ENCODE results near the gene ZNF276. TPM values are rescaled to one million over a fixed set of nuclear protein-coding genes. Genes with fewer than 3 reads are reported as not detected.
"Not testable (repeated sequence)": the region's sequence is repeated elsewhere in the genome, so short reads cannot be mapped to it uniquely, and the experiment has no call there.

The ZNF276 gene
- total RNA-seq, 8 experiments from 2014 or later, result 10.5 to 61.0 (median 16.0) TPM

GRCh38 chr16:89691231-89691985, 29.9 kb upstream of the ZNF276 start:
- 76 to 100% (median 100%) methylated on average over 1 to 3 of the region's 21 CpGs; no CpG with 5 or more reads in 7 of the 10 experiments for WGBS, 10 experiments
- no peak overlapping the region for H3K27ac ChIP-seq

GRCh38 chr16:89691986-89692569, 29.3 kb upstream of the ZNF276 start:
- no peak overlapping the region for H3K27ac ChIP-seq
- in situ Hi-C loops (cut with MboI; ENCODE audit: low pct_unique_long_range_greater_than_20kb in 2 of 9, low sequenced_read_pairs in 9 of 9, unreplicated experiment in 9 of 9), result no loop called here
- H3K4me1 ChIP-seq (replicated peaks in 1 of 2), result peaks cover 5 to 6% of the 10 kb centered on the region in 2 donors
- WGBS, 10 experiments, result 76 to 100% (median 98%) methylated on average over 2 to 11 of the region's 13 CpGs; no CpG with 5 or more reads in 4 of the 10 experiments
- ATAC-seq (replicated peaks in 6 of 8), result no peak
- H3K4me3 ChIP-seq, result no peak overlapping the region

More at GRCh38 chr16:89691231-89691985, 29.9 kb upstream of the ZNF276 start:
- no peak for ATAC-seq (replicated peaks in 6 of 8)
- no peak overlapping the region for H3K4me3 ChIP-seq
- in situ Hi-C loops (cut with MboI; ENCODE audit: low pct_unique_long_range_greater_than_20kb in 2 of 9, low sequenced_read_pairs in 9 of 9, unreplicated experiment in 9 of 9), result no loop called here
- H3K4me1 ChIP-seq (replicated peaks in 1 of 2), result peaks cover 5 to 6% of the 10 kb centered on the region in 2 donors

DNA sequence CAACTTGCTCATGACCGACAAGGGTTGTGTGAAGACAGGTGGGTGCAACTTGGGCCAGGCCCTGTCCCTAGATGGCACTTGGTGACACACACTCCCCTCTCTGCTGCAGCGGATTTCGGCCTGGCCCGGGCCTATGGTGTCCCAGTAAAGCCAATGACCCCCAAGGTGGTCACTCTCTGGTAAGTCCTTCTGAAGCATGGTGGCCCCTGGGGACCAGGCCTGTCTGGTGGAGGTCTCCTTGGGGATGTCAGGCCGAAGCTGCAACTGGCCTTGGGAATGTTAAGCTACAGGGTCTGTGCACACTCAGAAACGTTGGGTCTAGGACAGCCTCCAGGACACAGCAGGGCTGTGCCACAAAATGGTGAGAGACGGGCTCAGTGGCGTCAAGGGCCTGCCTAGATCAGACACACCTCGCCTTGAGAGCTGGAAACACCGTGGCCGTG, 28.0 kb upstream of the ZNF276 start:
- Histone ChIP-seq H3K27ac (no peak overlapping the region), H3K4me1 (replicated peaks in 1 of 2) (no peaks in the 10 kb centered on the region), H3K4me3 (no peak overlapping the region)
- WGBS, 10 experiments, result 0 to 100% (median 82%) methylated on average over 1 to 7 of the region's 11 CpGs; no CpG with 5 or more reads in 2 of the 10 experiments
- in situ Hi-C loops (cut with MboI; ENCODE audit: low pct_unique_long_range_greater_than_20kb in 2 of 9, low sequenced_read_pairs in 9 of 9, unreplicated experiment in 9 of 9), result no loop called here
- no peak for ATAC-seq (replicated peaks in 6 of 8)

GRCh38 chr16:89693931-89694783, 27.2 kb upstream of the ZNF276 start:
- Histone ChIP-seq H3K4me1 (replicated peaks in 1 of 2) (no peaks in the 10 kb centered on the region), H3K4me3 (no peak overlapping the region), H3K27ac (no peak overlapping the region)
- ATAC-seq (replicated peaks in 6 of 8), result peak in 6 of 8 experiments; percentile 2 to 74 (median 8)
- in situ Hi-C loops (cut with MboI; ENCODE audit: low pct_unique_long_range_greater_than_20kb in 2 of 9, low sequenced_read_pairs in 9 of 9, unreplicated experiment in 9 of 9), result no loop called here
- 73 to 94% methylated on average over 3 to 7 of the region's 32 CpGs; no CpG with 5 or more reads in 8 of the 10 experiments for WGBS, 10 experiments

GRCh38 chr16:89694784-89695085, 26.6 kb upstream of the ZNF276 start:
- ATAC-seq (replicated peaks in 6 of 8), result peak in 2 of 8 experiments; percentile 57 to 79
- H3K4me3 ChIP-seq; H3K4me1 ChIP-seq (replicated peaks in 1 of 2); in situ Hi-C loops (cut with MboI; ENCODE audit: low pct_unique_long_range_greater_than_20kb in 2 of 9, low sequenced_read_pairs in 9 of 9, unreplicated experiment in 9 of 9); H3K27ac ChIP-seq: not testable (repeated sequence)
- no CpG with 5 or more reads among the region's 23 CpGs for WGBS, 10 experiments

GRCh38 chr16:89695086-89695874, 26.1 kb upstream of the ZNF276 start:
- no peak overlapping the region for H3K4me3 ChIP-seq
- peaks cover 4 to 5% of the 10 kb centered on the region in 2 donors for H3K4me1 ChIP-seq (replicated peaks in 1 of 2)
- peak in 1 of 8 experiments; percentile 5 for ATAC-seq (replicated peaks in 6 of 8)
- H3K27ac ChIP-seq, result no peak overlapping the region
- in situ Hi-C loops (cut with MboI; ENCODE audit: low pct_unique_long_range_greater_than_20kb in 2 of 9, low sequenced_read_pairs in 9 of 9, unreplicated experiment in 9 of 9), result no loop called here
- WGBS, 10 experiments, result 71 to 97% (median 84%) methylated on average over 1 to 10 of the region's 31 CpGs; no CpG with 5 or more reads in 5 of the 10 experiments

DNA sequence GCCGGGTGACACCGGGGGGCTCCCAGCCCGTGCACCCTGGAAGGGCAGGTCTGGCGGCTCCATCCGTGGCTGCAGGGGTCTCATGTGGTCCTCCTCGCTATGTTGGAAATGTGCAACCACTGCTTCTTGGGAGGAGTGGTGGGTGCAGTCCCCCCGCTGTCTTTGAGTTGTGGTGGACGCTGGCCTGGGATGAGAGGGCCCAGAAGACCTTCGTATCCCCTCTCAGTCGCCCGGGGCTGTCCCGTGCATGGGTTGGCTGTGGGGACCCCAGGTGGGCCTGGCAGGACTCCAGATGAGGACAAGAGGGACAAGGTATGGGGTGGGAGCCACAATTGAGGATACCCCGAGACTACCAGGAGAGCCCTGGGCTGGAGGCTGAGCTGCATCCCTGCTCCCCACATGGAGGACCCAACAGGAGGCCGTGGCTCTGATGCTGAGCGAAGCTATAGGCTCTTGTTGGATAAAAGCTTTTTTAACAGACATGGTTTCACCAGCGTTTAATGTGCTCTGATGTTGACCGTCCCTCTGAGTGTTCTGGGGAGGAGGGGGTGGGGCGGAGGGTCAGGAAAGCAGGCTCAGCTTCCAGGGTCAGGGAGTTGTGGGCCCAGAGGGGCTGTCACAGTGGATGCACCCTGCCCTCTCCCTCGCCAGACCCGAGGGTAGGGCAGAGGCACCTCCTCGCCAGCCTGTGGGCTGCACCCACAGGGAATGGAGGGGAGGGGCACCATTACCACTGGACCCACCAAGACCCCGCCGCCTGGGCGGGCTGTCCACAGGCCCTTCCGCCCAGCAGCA, 25.3 kb upstream of the ZNF276 start:
- in situ Hi-C loops (cut with MboI; ENCODE audit: low pct_unique_long_range_greater_than_20kb in 2 of 9, low sequenced_read_pairs in 9 of 9, unreplicated experiment in 9 of 9), result no loop called here
- peaks cover 5 to 7% of the 10 kb centered on the region in 2 donors for H3K4me1 ChIP-seq (replicated peaks in 1 of 2)
- H3K4me3 ChIP-seq, result no peak overlapping the region
- WGBS, 10 experiments, result 80 to 100% (median 83%) methylated on average over 1 to 3 of the region's 25 CpGs; no CpG with 5 or more reads in 6 of the 10 experiments
- no peak overlapping the region for H3K27ac ChIP-seq
- no peak for ATAC-seq (replicated peaks in 6 of 8)

GRCh38 chr16:89696670-89697128, 24.6 kb upstream of the ZNF276 start:
- in situ Hi-C loops (cut with MboI; ENCODE audit: low pct_unique_long_range_greater_than_20kb in 2 of 9, low sequenced_read_pairs in 9 of 9, unreplicated experiment in 9 of 9), result no loop called here
- 100% methylated on average over 1 of the region's 18 CpGs; no CpG with 5 or more reads in 8 of the 10 experiments for WGBS, 10 experiments
- no peak for ATAC-seq (replicated peaks in 6 of 8)
- Histone ChIP-seq H3K4me1 (replicated peaks in 1 of 2) (peaks cover 5 to 7% of the 10 kb centered on the region in 2 donors), H3K27ac (no peak overlapping the region), H3K4me3 (no peak overlapping the region)

DNA sequence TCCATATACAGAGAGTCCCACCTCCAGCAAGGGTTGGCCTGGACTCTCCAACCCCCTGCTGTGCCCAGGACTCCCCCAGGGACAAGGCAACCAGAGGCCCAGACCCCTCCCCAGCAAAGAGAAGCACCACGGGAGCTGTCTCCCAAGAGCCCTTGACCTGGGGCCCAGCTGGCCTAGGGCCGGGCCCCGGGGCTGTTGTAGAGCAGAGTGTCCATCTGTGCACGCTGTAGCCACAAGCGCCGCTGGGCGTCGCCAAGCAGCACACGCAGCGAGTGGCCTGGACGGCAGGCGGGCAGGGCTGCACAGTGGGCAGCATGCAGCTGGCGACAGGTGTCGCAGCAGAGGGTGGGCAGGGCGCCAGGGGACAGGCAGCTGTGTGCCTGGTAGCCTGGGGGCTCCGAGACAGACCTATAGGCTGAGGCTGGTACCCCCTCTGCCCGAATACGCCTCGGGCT, 24.1 kb upstream of the ZNF276 start:
- ATAC-seq (replicated peaks in 6 of 8), result no peak
- WGBS, 10 experiments, result 82 to 100% (median 94%) methylated on average over 3 to 9 of the region's 19 CpGs; no CpG with 5 or more reads in 7 of the 10 experiments

DNA sequence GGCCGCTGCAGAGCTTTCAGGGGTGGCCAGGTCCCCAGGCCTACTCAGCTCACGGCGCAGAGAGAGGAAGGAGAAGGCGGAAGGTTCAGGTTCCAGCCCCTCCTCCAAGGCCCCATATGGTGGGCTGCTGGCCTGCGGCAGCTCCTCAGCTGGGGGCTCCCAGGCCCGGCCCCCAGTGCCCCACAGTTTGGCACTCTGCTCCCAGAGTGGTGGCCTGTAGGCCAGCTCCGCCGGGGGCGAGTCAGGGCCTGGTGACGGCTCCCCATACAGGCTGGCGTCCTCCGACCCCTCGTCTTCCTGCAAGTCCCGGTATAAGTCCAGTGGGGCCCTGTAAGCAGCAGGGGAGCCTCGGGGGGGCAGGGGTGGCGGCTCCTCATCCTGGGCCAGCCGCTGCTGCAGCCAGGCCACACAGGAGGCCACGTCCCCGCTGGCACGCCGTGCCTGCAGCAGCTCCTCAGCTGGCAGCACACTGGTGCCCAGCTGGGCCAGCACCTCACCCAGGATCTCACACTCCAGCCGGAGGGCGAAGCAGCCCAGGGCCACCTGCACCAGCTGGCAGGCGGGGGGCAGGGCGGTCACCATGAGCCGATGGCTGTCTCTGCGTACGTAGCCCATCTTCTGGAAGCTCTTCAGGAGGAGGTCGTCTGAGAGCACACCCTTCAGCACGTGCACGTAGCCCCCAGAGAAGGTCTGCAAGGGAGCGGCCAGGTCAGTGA, 23.6 kb upstream of the ZNF276 start:
- in situ Hi-C loops (cut with MboI; ENCODE audit: low pct_unique_long_range_greater_than_20kb in 2 of 9, low sequenced_read_pairs in 9 of 9, unreplicated experiment in 9 of 9), result no loop called here
- 93 to 100% (median 100%) methylated on average over 1 to 6 of the region's 32 CpGs; no CpG with 5 or more reads in 7 of the 10 experiments for WGBS, 10 experiments

More for the DNA sequence above, 24.1 kb upstream of the ZNF276 start:
- in situ Hi-C loops (cut with MboI; ENCODE audit: low pct_unique_long_range_greater_than_20kb in 2 of 9, low sequenced_read_pairs in 9 of 9, unreplicated experiment in 9 of 9), result no loop called here
- H3K27ac ChIP-seq, result no peak overlapping the region
- no peak overlapping the region for H3K4me3 ChIP-seq
- peaks cover 5 to 7% of the 10 kb centered on the region in 2 donors for H3K4me1 ChIP-seq (replicated peaks in 1 of 2)

GRCh38 chr16:89698717-89699116, 22.6 kb upstream of the ZNF276 start:
- H3K27ac ChIP-seq; H3K4me3 ChIP-seq; in situ Hi-C loops (cut with MboI; ENCODE audit: low pct_unique_long_range_greater_than_20kb in 2 of 9, low sequenced_read_pairs in 9 of 9, unreplicated experiment in 9 of 9); H3K4me1 ChIP-seq (replicated peaks in 1 of 2); ATAC-seq (replicated peaks in 6 of 8): not testable (repeated sequence)
- WGBS, 10 experiments, result 88 to 100% (median 96%) methylated on average over 2 to 14 of the region's 14 CpGs; no CpG with 5 or more reads in 2 of the 10 experiments

More for the DNA sequence above, 23.6 kb upstream of the ZNF276 start:
- H3K4me1 ChIP-seq (replicated peaks in 1 of 2), result peaks cover 5 to 7% of the 10 kb centered on the region in 2 donors
- no peak overlapping the region for H3K27ac ChIP-seq
- no peak for ATAC-seq (replicated peaks in 6 of 8)
- no peak overlapping the region for H3K4me3 ChIP-seq
